ENCODE data around the gene SLF2. TPM values are rescaled to one million over a fixed set of nuclear protein-coding genes. Genes with fewer than 3 reads are reported as not detected.

SLF2 gene
- total RNA-seq, 1 donor from 2014 or later: 16.4 TPM

- Histone ChIP-seq H3K27ac (replicated peaks) (peak overlapping the region; percentile 76), H3K9me3 (replicated peaks) (no peaks in the 10 kb centered on the region), H3K4me1 (peaks cover 81% of the 10 kb centered on the region), H3K36me3 (peaks cover 50% of the 10 kb centered on the region), H3K27me3 (ENCODE audit: low read depth) (no peaks in the 10 kb centered on the region), H3K4me3 (no peak overlapping the region)
- no peak for DNase-seq
- intact Hi-C loops (cut with micrococcal nuclease): no loop called here
- no peak for TF ChIP-seq CTCF (IDR thresholded peaks at IDR 0.05; ENCODE audit: borderline replicate concordance)
Observed at GRCh38 chr10:101005869-101006567, 93.3 kb downstream of the SLF2 start.

GRCh38 chr10:101006593-101007098, 93.9 kb downstream of the SLF2 start:
- Histone ChIP-seq H3K36me3 (peaks cover 50% of the 10 kb centered on the region), H3K9me3 (replicated peaks) (no peaks in the 10 kb centered on the region), H3K4me3 (no peak overlapping the region), H3K27ac (replicated peaks) (peak overlapping the region; percentile 76), H3K27me3 (ENCODE audit: low read depth) (no peaks in the 10 kb centered on the region), H3K4me1 (peaks cover 77% of the 10 kb centered on the region)
- intact Hi-C loops (cut with micrococcal nuclease): no loop called here
- DNase-seq: no peak
- no peak for TF ChIP-seq CTCF (IDR thresholded peaks at IDR 0.05; ENCODE audit: borderline replicate concordance)

- Histone ChIP-seq H3K4me1 (peaks cover 77% of the 10 kb centered on the region), H3K9me3 (replicated peaks) (no peaks in the 10 kb centered on the region), H3K4me3 (no peak overlapping the region), H3K27ac (replicated peaks) (peak overlapping the region; percentile 76), H3K36me3 (peaks cover 50% of the 10 kb centered on the region), H3K27me3 (ENCODE audit: low read depth) (no peaks in the 10 kb centered on the region)
- intact Hi-C loops (cut with micrococcal nuclease): no loop called here
- no peak for DNase-seq
- no peak for TF ChIP-seq CTCF (IDR thresholded peaks at IDR 0.05; ENCODE audit: borderline replicate concordance)
Observed at GRCh38 chr10:101007099-101007711, 94.4 kb downstream of the SLF2 start.

GRCh38 chr10:101007915-101008822, 95.4 kb downstream of the SLF2 start:
- intact Hi-C loops (cut with micrococcal nuclease): no loop called here
- H3K27ac ChIP-seq (replicated peaks): peak overlapping the region; percentile 76

More at GRCh38 chr10:101007915-101008822, 95.4 kb downstream of the SLF2 start:
- TF ChIP-seq CTCF (IDR thresholded peaks at IDR 0.05; ENCODE audit: borderline replicate concordance): no peak
- peaks cover 77% of the 10 kb centered on the region for H3K4me1 ChIP-seq
- no peak overlapping the region for H3K4me3 ChIP-seq
- no peak for DNase-seq
- H3K36me3 ChIP-seq: peaks cover 42% of the 10 kb centered on the region
- no peaks in the 10 kb centered on the region for H3K27me3 ChIP-seq (ENCODE audit: low read depth)
- H3K9me3 ChIP-seq (replicated peaks): no peaks in the 10 kb centered on the region

Measured in left ventricle myocardium inferior (tissue), 1 donor.